ENCODE measurements around the gene TPK1. TPM values are rescaled to one million over a fixed set of nuclear protein-coding genes. Genes with fewer than 3 reads are reported as not detected.

The TPK1 gene
- total RNA-seq, 1 donor = 3.9 TPM

GRCh38 chr7:144848078-144848477 lies 12.2 kb upstream of the TPK1 start:
- DNase-seq (ENCODE audit: low read depth) = no peak
- TF ChIP-seq CTCF (IDR thresholded peaks at IDR 0.05; ENCODE audit: insufficient read depth, low read depth, low read length) = no peak

GRCh38 chr7:144842377-144842851 lies 6.6 kb upstream of the TPK1 start:
- DNase-seq (ENCODE audit: low read depth) = no peak
- no peak overlapping the region for H3K4me3 ChIP-seq (ENCODE audit: low read depth, low read length)
- no peak for TF ChIP-seq CTCF (IDR thresholded peaks at IDR 0.05; ENCODE audit: insufficient read depth, low read depth, low read length)

More at GRCh38 chr7:144848078-144848477, 12.2 kb upstream of the TPK1 start:
- no peak overlapping the region for H3K4me3 ChIP-seq (ENCODE audit: low read depth, low read length)

GRCh38 chr7:144836545-144836842 lies 641 bp upstream of the TPK1 start:
- no peak for DNase-seq (ENCODE audit: low read depth)
- TF ChIP-seq CTCF (IDR thresholded peaks at IDR 0.05; ENCODE audit: insufficient read depth, low read depth, low read length) = no peak
- H3K4me3 ChIP-seq (ENCODE audit: low read depth, low read length) = no peak overlapping the region

- TF ChIP-seq CTCF (IDR thresholded peaks at IDR 0.05; ENCODE audit: insufficient read depth, low read depth, low read length) = no peak
- H3K4me3 ChIP-seq (ENCODE audit: low read depth, low read length) = peak overlapping the region; percentile 68
- DNase-seq (ENCODE audit: low read depth) = peak; percentile 58
Measured at GRCh38 chr7:144835155-144835611, 670 bp downstream of the TPK1 start.

GRCh38 chr7:144834641-144835144 lies 1.2 kb downstream of the TPK1 start:
- peak overlapping the region; percentile 68 for H3K4me3 ChIP-seq (ENCODE audit: low read depth, low read length)
- DNase-seq (ENCODE audit: low read depth) = peak; percentile 46
- no peak for TF ChIP-seq CTCF (IDR thresholded peaks at IDR 0.05; ENCODE audit: insufficient read depth, low read depth, low read length)

- no peak overlapping the region for H3K4me3 ChIP-seq (ENCODE audit: low read depth, low read length)
- DNase-seq (ENCODE audit: low read depth) = peak; percentile 5
- no peak for TF ChIP-seq CTCF (IDR thresholded peaks at IDR 0.05; ENCODE audit: insufficient read depth, low read depth, low read length)
Measured at GRCh38 chr7:144830811-144831210, 5.0 kb downstream of the TPK1 start.
